ENCODE data around the gene NRP2.
A peak's percentile ranks its signal among the peaks of the same experiment; 100 is the strongest.

Gene NRP2

DNA sequence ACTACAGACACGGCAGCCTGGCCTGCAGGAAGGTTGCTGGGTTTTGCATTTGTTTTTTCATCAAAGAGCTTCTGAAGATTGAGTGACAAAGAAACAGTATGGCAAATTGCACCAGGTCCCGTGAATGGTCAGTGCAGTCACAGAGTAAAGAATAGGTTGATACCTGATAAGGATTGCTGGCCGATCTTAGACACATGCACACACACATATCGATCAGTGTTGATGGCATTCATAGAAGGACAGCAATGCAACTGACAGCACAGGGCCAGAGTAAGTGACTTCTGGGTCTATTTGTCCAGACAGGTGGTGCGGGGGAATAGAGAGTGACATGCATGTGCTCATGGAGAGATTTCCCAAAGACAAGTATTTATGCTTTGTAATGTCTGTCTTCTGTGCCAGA, 42.8 kb downstream of the NRP2 start:
- TF ChIP-seq, protein P1, sequence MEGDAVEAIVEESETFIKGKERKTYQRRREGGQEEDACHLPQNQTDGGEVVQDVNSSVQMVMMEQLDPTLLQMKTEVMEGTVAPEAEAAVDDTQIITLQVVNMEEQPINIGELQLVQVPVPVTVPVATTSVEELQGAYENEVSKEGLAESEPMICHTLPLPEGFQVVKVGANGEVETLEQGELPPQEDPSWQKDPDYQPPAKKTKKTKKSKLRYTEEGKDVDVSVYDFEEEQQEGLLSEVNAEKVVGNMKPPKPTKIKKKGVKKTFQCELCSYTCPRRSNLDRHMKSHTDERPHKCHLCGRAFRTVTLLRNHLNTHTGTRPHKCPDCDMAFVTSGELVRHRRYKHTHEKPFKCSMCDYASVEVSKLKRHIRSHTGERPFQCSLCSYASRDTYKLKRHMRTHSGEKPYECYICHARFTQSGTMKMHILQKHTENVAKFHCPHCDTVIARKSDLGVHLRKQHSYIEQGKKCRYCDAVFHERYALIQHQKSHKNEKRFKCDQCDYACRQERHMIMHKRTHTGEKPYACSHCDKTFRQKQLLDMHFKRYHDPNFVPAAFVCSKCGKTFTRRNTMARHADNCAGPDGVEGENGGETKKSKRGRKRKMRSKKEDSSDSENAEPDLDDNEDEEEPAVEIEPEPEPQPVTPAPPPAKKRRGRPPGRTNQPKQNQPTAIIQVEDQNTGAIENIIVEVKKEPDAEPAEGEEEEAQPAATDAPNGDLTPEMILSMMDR (conservative IDR thresholded peaks at IDR 0.05; ENCODE audit: low read depth, low read length) = no peak
- DNase-seq (ENCODE audit: low read depth) = no peak
- H3K4me3 ChIP-seq (ENCODE audit: low read depth, low read length) = no peak overlapping the region

DNA sequence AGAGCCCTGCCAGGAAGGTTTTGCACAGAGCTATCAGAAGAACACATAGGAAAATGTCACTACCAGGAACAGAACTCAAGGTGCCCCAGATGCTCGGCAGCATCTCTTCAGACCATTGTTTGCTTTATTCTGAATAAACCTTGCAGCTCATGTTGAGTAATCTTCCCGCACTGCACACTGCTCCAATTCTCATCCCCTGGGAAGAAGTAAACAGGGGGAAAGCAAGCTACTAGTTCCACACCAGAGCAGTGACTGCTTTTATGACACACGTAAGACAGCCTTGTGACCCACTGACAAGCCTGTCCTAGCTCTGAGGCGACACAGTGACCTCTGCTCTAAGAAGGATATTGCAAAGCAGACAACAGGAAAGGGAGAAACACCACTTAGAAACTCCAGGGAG, 44.2 kb downstream of the NRP2 start:
- TF ChIP-seq, protein P1 (conservative IDR thresholded peaks at IDR 0.05; ENCODE audit: low read depth, low read length) = no peak
- no peak for DNase-seq (ENCODE audit: low read depth)

DNA sequence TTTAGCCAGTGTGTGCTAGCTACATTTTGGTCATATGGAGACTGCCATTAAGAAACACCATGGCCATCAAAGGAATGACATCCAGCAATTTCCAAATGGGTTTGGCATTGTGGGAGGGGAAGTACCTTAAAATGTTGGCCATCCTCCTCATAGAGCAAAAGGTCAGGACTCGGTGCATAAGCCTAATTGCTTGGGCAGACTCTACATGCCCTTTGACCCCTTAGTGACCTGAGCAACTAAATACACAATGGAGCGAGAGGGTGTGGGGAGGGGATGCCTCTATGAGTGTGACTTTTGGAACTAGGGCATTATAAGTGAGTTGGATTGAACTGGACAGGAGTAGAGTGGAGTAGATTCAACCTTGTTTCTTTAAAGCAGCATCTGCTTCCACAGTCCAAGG, 44.9 kb downstream of the NRP2 start:
- H3K4me3 ChIP-seq (ENCODE audit: low read depth, low read length) = no peak overlapping the region
- TF ChIP-seq, protein P1 (conservative IDR thresholded peaks at IDR 0.05; ENCODE audit: low read depth, low read length) = no peak
- DNase-seq (ENCODE audit: low read depth) = no peak

More for the DNA sequence above, 44.2 kb downstream of the NRP2 start:
- no peak overlapping the region for H3K4me3 ChIP-seq (ENCODE audit: low read depth, low read length)

DNA sequence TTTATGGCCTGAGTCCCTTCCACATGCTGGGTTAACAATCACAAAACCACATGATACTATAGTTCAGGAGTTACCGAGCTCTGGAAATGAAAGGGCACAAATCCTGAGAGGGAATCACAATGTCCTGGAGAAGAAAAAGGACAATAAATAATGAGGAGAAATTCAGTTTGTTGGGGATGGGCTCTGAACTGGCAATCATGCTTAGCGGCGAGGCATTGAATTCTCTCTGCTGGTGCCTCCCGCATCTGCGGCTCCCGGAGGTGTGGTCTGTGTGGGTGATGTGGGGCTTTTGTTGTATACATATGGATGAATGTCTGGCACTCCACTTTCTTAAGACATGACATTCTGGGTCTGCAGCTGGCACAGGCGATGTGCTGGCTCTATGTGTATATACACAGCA, 46.1 kb downstream of the NRP2 start:
- DNase-seq (ENCODE audit: low read depth) = no peak
- H3K4me3 ChIP-seq (ENCODE audit: low read depth, low read length) = no peak overlapping the region
- TF ChIP-seq, protein P1 (conservative IDR thresholded peaks at IDR 0.05; ENCODE audit: low read depth, low read length) = no peak

DNA sequence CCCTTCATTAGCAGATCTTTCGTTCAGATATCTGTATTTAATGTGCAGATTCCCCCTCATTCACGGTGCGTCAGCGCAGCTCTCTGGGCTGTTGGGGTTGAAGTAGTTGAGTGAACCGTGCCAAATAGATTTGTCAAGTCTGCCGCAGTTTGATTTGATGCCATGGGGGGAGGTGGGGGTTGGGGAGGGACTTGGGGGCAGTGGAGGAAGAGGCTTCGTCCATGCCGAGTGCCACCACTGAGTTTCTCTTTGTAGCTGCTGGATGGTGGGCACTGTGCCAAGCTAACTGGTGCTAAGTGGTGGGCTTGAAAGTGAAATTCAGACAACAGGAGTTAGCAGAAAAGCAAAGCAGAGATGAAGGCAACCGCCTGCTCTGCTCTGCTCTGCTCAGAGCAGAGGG, 47.9 kb downstream of the NRP2 start:
- TF ChIP-seq, protein P1 (conservative IDR thresholded peaks at IDR 0.05; ENCODE audit: low read depth, low read length) = no peak
- DNase-seq (ENCODE audit: low read depth) = no peak
- H3K4me3 ChIP-seq (ENCODE audit: low read depth, low read length) = no peak overlapping the region

DNA sequence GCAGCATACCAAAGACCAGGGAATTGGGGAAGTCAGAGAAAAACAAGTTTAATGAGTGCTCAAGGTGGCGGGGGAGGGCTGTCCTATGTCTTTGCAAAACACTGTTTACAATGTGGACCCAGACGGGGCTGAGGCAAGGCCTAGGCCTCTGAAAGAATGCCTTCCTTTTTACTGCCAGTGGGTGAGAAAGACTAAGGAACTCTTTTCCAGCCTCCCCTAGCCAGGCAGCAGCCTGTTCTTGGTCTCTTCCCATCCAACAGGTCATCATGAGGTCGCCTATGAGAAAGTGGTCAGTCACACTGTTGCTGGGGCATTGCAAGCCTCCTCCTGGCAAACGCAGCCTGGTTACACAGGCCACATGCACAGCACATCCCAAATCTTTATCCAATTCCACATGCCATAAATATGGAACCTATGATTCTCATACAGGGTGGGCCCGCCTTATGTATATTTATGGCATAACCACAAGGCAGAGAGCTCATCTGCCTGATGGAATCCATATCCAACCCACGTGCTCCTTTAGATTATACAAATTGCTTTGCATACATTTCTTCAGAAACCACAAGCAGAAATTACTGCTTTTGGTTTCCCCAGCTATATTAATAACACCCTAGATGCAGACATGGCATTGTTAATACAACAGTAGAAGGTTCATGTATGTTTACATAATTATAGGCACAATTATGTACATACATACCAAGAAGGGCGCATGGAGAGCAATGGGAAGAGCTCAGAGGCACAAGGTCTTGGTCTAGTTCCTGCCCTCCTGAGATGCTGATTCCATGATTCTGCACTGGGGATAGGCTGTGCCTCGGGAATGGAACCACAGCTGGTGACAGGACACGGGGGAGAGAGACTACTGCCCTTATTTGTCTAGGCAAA, 48.6 kb downstream of the NRP2 start:
- peak; percentile 65 for DNase-seq (ENCODE audit: low read depth)
- TF ChIP-seq, protein P1 (conservative IDR thresholded peaks at IDR 0.05; ENCODE audit: low read depth, low read length) = no peak
- no peak overlapping the region for H3K4me3 ChIP-seq (ENCODE audit: low read depth, low read length)

DNA sequence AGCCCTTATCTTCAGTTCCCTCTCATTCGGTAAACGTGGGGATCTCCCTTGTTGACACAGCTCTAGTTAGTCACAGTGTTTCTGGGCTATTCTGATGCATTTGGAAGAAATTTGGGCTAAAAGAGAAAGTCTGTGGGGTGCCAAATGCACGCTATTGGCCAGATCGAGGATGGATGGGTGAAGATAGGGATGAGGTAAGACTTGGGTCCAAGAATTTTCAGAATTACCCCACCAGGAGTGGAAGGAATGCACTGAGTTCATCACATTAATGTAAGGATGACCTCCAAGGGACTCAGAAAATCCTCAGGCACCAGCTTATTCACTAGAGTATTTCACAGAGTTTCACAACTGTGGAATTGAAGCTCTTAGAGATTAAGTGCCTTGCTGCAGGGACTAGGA, 49.3 kb downstream of the NRP2 start:
- peak; percentile 98 for DNase-seq (ENCODE audit: low read depth)
- TF ChIP-seq, protein P1 (conservative IDR thresholded peaks at IDR 0.05; ENCODE audit: low read depth, low read length) = no peak
- H3K4me3 ChIP-seq (ENCODE audit: low read depth, low read length) = no peak overlapping the region

Measured in choroid plexus epithelial cell (primary cell).